Measurements from ENCODE around the gene MGAT3.

DNA sequence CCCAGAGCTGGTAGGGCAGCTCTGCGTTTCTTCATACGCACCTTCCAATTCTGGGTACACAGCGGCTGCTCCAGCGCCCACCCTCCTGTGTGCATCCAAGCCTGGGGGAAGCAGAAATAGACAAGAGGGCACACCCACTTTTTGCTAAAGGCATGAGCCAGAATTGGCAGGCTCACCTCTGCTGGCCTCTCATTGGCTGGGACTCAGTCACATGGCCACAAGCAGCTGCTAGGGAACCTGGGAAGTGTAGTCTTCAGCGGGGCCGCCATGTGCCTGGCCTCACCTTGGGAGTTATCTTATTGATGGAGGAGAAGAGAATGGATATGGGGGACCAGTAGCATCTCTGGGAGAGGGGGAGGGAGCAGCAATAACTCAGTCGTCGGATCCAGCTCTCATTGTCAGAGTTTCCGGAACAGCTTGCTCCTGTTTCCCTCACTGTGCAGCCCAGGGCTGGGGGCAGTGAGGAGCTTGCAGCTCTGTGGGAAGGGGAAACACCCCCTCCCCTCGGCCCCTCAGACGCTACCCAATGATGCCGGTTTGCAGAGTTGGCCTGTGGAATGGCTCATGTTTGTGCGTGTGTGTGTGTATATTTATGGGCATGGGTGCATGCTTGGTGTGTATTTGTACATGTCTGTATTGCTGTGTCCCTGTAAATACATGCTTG is 33.5 kb downstream of the MGAT3 start:
- TF ChIP-seq, protein P1, sequence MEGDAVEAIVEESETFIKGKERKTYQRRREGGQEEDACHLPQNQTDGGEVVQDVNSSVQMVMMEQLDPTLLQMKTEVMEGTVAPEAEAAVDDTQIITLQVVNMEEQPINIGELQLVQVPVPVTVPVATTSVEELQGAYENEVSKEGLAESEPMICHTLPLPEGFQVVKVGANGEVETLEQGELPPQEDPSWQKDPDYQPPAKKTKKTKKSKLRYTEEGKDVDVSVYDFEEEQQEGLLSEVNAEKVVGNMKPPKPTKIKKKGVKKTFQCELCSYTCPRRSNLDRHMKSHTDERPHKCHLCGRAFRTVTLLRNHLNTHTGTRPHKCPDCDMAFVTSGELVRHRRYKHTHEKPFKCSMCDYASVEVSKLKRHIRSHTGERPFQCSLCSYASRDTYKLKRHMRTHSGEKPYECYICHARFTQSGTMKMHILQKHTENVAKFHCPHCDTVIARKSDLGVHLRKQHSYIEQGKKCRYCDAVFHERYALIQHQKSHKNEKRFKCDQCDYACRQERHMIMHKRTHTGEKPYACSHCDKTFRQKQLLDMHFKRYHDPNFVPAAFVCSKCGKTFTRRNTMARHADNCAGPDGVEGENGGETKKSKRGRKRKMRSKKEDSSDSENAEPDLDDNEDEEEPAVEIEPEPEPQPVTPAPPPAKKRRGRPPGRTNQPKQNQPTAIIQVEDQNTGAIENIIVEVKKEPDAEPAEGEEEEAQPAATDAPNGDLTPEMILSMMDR (IDR thresholded peaks at IDR 0.05 in 8 of 11, conservative IDR thresholded peaks at IDR 0.05 in 3 of 11) = no peak
- peak in 2 of 3 donors; percentile 43 to 52 for TF ChIP-seq POLR2AphosphoS5 (IDR thresholded peaks at IDR 0.05)
- no peak for TF ChIP-seq POLR2A (IDR thresholded peaks at IDR 0.05)

All from spleen (tissue), 7 donors.